ENCODE data around the gene TBL1XR1. TPM values are rescaled to one million over a fixed set of nuclear protein-coding genes. Genes with fewer than 3 reads are reported as not detected.
"Not testable (repeated sequence)": the region's sequence is repeated elsewhere in the genome, so short reads cannot be mapped to it uniquely, and the experiment has no call there.

The TBL1XR1 gene
- total RNA-seq, 1 donor, result 66.2 TPM

GRCh38 chr3:177179281-177180067 is 17.8 kb downstream of the TBL1XR1 start:
- H3K4me1 ChIP-seq (ENCODE audit: insufficient read depth, low read length), result peaks cover 43% of the 10 kb centered on the region
- H3K27me3 ChIP-seq (ENCODE audit: insufficient read depth, low read length), result no peaks in the 10 kb centered on the region
- no peaks in the 10 kb centered on the region for H3K9me3 ChIP-seq (ENCODE audit: low read depth, low read length)
- no peak overlapping the region for H3K4me3 ChIP-seq (ENCODE audit: low read length)

GRCh38 chr3:177177749-177178221 is 19.5 kb downstream of the TBL1XR1 start:
- Histone ChIP-seq H3K4me3 (ENCODE audit: low read length) (no peak overlapping the region), H3K9me3 (ENCODE audit: low read depth, low read length) (no peaks in the 10 kb centered on the region), H3K4me1 (ENCODE audit: insufficient read depth, low read length) (peaks cover 40% of the 10 kb centered on the region), H3K27me3 (ENCODE audit: insufficient read depth, low read length) (no peaks in the 10 kb centered on the region)

GRCh38 chr3:177174607-177175170 is 22.6 kb downstream of the TBL1XR1 start:
- Histone ChIP-seq H3K27me3 (ENCODE audit: insufficient read depth, low read length) (no peaks in the 10 kb centered on the region), H3K4me3 (ENCODE audit: low read length) (no peak overlapping the region), H3K4me1 (ENCODE audit: insufficient read depth, low read length) (peaks cover 31% of the 10 kb centered on the region), H3K9me3 (ENCODE audit: low read depth, low read length) (no peaks in the 10 kb centered on the region)

- Histone ChIP-seq H3K9me3 (ENCODE audit: low read depth, low read length) (no peaks in the 10 kb centered on the region), H3K4me3 (ENCODE audit: low read length) (no peak overlapping the region), H3K27me3 (ENCODE audit: insufficient read depth, low read length) (no peaks in the 10 kb centered on the region), H3K4me1 (ENCODE audit: insufficient read depth, low read length) (peaks cover 35% of the 10 kb centered on the region)
Measured at GRCh38 chr3:177169936-177170722, 27.2 kb downstream of the TBL1XR1 start.

- Histone ChIP-seq H3K9me3 (ENCODE audit: low read depth, low read length) (no peaks in the 10 kb centered on the region), H3K4me3 (ENCODE audit: low read length) (no peak overlapping the region), H3K27me3 (ENCODE audit: insufficient read depth, low read length) (no peaks in the 10 kb centered on the region), H3K4me1 (ENCODE audit: insufficient read depth, low read length) (peaks cover 29% of the 10 kb centered on the region)
Measured at GRCh38 chr3:177168431-177168830, 28.9 kb downstream of the TBL1XR1 start.

- no peaks in the 10 kb centered on the region for H3K9me3 ChIP-seq (ENCODE audit: low read depth, low read length)
- peaks cover 11% of the 10 kb centered on the region for H3K4me1 ChIP-seq (ENCODE audit: insufficient read depth, low read length)
- no peaks in the 10 kb centered on the region for H3K27me3 ChIP-seq (ENCODE audit: insufficient read depth, low read length)
- no peak overlapping the region for H3K4me3 ChIP-seq (ENCODE audit: low read length)
Measured at GRCh38 chr3:177162742-177163141, 34.5 kb downstream of the TBL1XR1 start.

- peaks cover 16% of the 10 kb centered on the region for H3K4me1 ChIP-seq (ENCODE audit: insufficient read depth, low read length)
- not testable (repeated sequence) for H3K4me3 ChIP-seq (ENCODE audit: low read length); H3K27me3 ChIP-seq (ENCODE audit: insufficient read depth, low read length); H3K9me3 ChIP-seq (ENCODE audit: low read depth, low read length)
Measured at GRCh38 chr3:177161603-177162002, 35.7 kb downstream of the TBL1XR1 start.

GRCh38 chr3:177158461-177158860 is 38.8 kb downstream of the TBL1XR1 start:
- H3K9me3 ChIP-seq (ENCODE audit: low read depth, low read length), result no peaks in the 10 kb centered on the region
- no peak overlapping the region for H3K4me3 ChIP-seq (ENCODE audit: low read length)
- peaks cover 8% of the 10 kb centered on the region for H3K4me1 ChIP-seq (ENCODE audit: insufficient read depth, low read length)
- no peaks in the 10 kb centered on the region for H3K27me3 ChIP-seq (ENCODE audit: insufficient read depth, low read length)

- Histone ChIP-seq H3K27me3 (ENCODE audit: insufficient read depth, low read length) (no peaks in the 10 kb centered on the region), H3K4me1 (ENCODE audit: insufficient read depth, low read length) (peaks cover 8% of the 10 kb centered on the region), H3K4me3 (ENCODE audit: low read length) (no peak overlapping the region), H3K9me3 (ENCODE audit: low read depth, low read length) (no peaks in the 10 kb centered on the region)
Measured at GRCh38 chr3:177157492-177157891, 39.8 kb downstream of the TBL1XR1 start.

- no peaks in the 10 kb centered on the region for H3K27me3 ChIP-seq (ENCODE audit: insufficient read depth, low read length)
- H3K4me1 ChIP-seq (ENCODE audit: insufficient read depth, low read length), result peaks cover 21% of the 10 kb centered on the region
- H3K4me3 ChIP-seq (ENCODE audit: low read length), result no peak overlapping the region
- H3K9me3 ChIP-seq (ENCODE audit: low read depth, low read length), result no peaks in the 10 kb centered on the region
Measured at GRCh38 chr3:177154733-177155132, 42.5 kb downstream of the TBL1XR1 start.

GRCh38 chr3:177150970-177151627 is 46.2 kb downstream of the TBL1XR1 start:
- Histone ChIP-seq H3K4me1 (ENCODE audit: insufficient read depth, low read length) (peaks cover 33% of the 10 kb centered on the region), H3K9me3 (ENCODE audit: low read depth, low read length) (no peaks in the 10 kb centered on the region), H3K4me3 (ENCODE audit: low read length) (no peak overlapping the region), H3K27me3 (ENCODE audit: insufficient read depth, low read length) (no peaks in the 10 kb centered on the region)

GRCh38 chr3:177150218-177150916 is 46.9 kb downstream of the TBL1XR1 start:
- no peaks in the 10 kb centered on the region for H3K27me3 ChIP-seq (ENCODE audit: insufficient read depth, low read length)
- no peaks in the 10 kb centered on the region for H3K9me3 ChIP-seq (ENCODE audit: low read depth, low read length)
- no peak overlapping the region for H3K4me3 ChIP-seq (ENCODE audit: low read length)
- H3K4me1 ChIP-seq (ENCODE audit: insufficient read depth, low read length), result peaks cover 40% of the 10 kb centered on the region

- Histone ChIP-seq H3K27me3 (ENCODE audit: insufficient read depth, low read length) (no peaks in the 10 kb centered on the region), H3K4me3 (ENCODE audit: low read length) (no peak overlapping the region), H3K4me1 (ENCODE audit: insufficient read depth, low read length) (peaks cover 53% of the 10 kb centered on the region), H3K9me3 (ENCODE audit: low read depth, low read length) (no peaks in the 10 kb centered on the region)
Measured at GRCh38 chr3:177149106-177149505, 48.2 kb downstream of the TBL1XR1 start.

- H3K4me1 ChIP-seq (ENCODE audit: insufficient read depth, low read length), result peaks cover 60% of the 10 kb centered on the region
- no peaks in the 10 kb centered on the region for H3K9me3 ChIP-seq (ENCODE audit: low read depth, low read length)
- no peaks in the 10 kb centered on the region for H3K27me3 ChIP-seq (ENCODE audit: insufficient read depth, low read length)
- H3K4me3 ChIP-seq (ENCODE audit: low read length), result no peak overlapping the region
Measured at GRCh38 chr3:177147790-177148189, 49.5 kb downstream of the TBL1XR1 start.

All from mononuclear cell (primary cell).